Psoas muscle (tissue), 8 donors: ENCODE data around the gene CTAGE1. TPM values are rescaled to one million over a fixed set of nuclear protein-coding genes. Genes with fewer than 3 reads are reported as not detected.

Experiments used
- ATAC-seq, 4 donors: fragments of 200-7000 bp; cut with Tn5 transposase; one replicate each; pipeline ENCODE4 v1.9.1; 2020; ENCODE audit warnings: moderate library complexity in 3 of 4, mild to moderate bottlenecking in 2 of 4
- DNase-seq, 2 donors: peaks; one replicate each; pipeline ENCODE4 v3.0.0-alpha.2; 2020
- H3K27ac ChIP-seq: fragments of 200-600 bp; one replicate; pipeline ENCODE4 v1.8.0; 2022
- H3K27me3 ChIP-seq, 3 donors: fragments of 200-600 bp in 1 of 3; one replicate each; pipeline versions ENCODE4 v1.6.1 to v1.8.0; 2013 to 2022; ENCODE audit warnings: low read length in 2 of 3, mild to moderate bottlenecking in 2 of 3, moderate library complexity in 1 of 3; ENCODE audit not compliant: insufficient read depth in 3 of 3
- H3K36me3 ChIP-seq, 2 donors: fragments of 200-600 bp in 1 of 2; one replicate each; pipeline versions ENCODE4 v1.6.1 to v1.8.0; 2013 to 2022; ENCODE audit warnings: low read depth in 1 of 2, mild to moderate bottlenecking in 1 of 2, moderate library complexity in 1 of 2; ENCODE audit not compliant: insufficient read depth in 1 of 2
- H3K4me1 ChIP-seq: fragments of 200-600 bp; one replicate; pipeline ENCODE4 v1.8.0; 2022
- H3K4me3 ChIP-seq: fragments of 200-600 bp; one replicate; pipeline ENCODE4 v1.8.0; 2022; ENCODE audit warnings: mild to moderate bottlenecking
- H3K9me3 ChIP-seq: fragments of 200-600 bp; one replicate; pipeline ENCODE4 v1.8.0; 2022
- WGBS, 3 donors: extraction: QIAGEN DNeasy Blood & Tissue Kit; methylation state at CpG; one replicate each; pipeline versions ENCODE4 v1.1.6 to v1.1.7; 2013; 5-methylcytosine and 5-hydroxymethylcytosine counted together
- intact Hi-C, 2 donors: fragments of 100-400 bp; cut with DNase I; formaldehyde crosslinking; loops; one replicate each; pipeline versions ENCODE4 v1.11.0 to v1.14.2; 2022
- polyA plus RNA-seq, 3 donors: library from polyadenylated mRNA; stranded (reverse); fragments of 200-250 nt; gene quantifications; one replicate each; pipeline ENCODE4 v1.2.3, GENCODE V29; 2013
- total RNA-seq, 4 donors: library from RNA; stranded (reverse); fragmentation: NEBNext Ultra II Directional in 2 of 4; extraction: Animal tissue kit (Norgen Biotek cat#: 25700) in 2 of 4; gene quantifications; one replicate each; pipeline versions ENCODE4 v1.2.1 to v1.2.4, GENCODE V29; 2021 to 2023
- TF ChIP-seq, protein P1 (sequence below): fragments of 200-600 bp; IDR thresholded peaks from one replicate; pipeline ENCODE4 v1.8.0; 2022; ENCODE audit warnings: antibody characterized with exemption
- donor health status: healthy with polysubstance abuse.
- donor health status: DM: no; HTN: no; CAD: no; lungs with moderate emphysema.
- donor health status: Bipolar disorder and iron deficiency.
- donor health status: healthy.
- donor health status: DM: yes; HTN: yes; CAD: no.
- donor health status: DM: no; HTN: no; CAD: no.
- donor health status: DM: no; HTN: no; CAD: no.
- donor health status: DM: yes; HTN: yes; CAD: no.

CTAGE1 gene
- total and polyA plus RNA-seq, 7 donors = not detected

DNA sequence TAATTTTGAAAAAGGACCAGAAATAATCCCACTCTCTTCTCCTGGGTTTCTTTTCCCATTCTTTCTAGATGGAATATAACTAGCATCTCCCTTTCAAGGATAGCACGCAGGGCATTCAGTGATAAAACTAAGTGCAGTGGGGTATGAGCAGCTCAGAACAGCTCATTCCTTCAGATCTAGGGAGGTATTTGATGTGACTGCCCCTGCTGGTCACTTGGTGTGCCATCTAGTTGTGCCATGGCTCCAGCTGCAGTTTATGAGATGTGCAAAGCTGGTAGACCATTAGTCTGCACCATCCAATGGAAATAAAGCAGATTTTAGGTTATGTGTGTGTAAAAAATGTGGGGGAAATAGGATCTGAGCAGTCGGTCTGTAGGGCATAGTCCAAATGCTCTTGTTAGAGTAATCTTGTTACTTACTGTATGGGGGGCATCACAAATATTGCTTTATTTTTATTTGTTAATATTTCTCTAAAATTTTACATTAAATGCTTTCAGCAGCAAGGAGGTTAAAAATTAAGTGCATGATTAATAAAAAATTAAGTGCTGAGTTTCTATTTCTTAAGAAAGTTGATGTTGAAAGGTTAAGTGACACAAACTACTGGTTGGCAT, 38.9 kb downstream of the CTAGE1 start:
- H3K9me3 ChIP-seq = no peaks in the 10 kb centered on the region
- DNase-seq (no peak), ATAC-seq (no peak)
- WGBS, 3 donors = 52 to 57% (median 52%) methylated on average over 2 of the region's 2 CpGs
- intact Hi-C loops = no loop called here
- no peaks in the 10 kb centered on the region for H3K4me1 ChIP-seq
- H3K27ac ChIP-seq = no peak overlapping the region
- no peak overlapping the region for H3K4me3 ChIP-seq
- H3K36me3 ChIP-seq = no peaks in the 10 kb centered on the region
- no peaks in the 10 kb centered on the region for H3K27me3 ChIP-seq
- TF ChIP-seq, protein P1, sequence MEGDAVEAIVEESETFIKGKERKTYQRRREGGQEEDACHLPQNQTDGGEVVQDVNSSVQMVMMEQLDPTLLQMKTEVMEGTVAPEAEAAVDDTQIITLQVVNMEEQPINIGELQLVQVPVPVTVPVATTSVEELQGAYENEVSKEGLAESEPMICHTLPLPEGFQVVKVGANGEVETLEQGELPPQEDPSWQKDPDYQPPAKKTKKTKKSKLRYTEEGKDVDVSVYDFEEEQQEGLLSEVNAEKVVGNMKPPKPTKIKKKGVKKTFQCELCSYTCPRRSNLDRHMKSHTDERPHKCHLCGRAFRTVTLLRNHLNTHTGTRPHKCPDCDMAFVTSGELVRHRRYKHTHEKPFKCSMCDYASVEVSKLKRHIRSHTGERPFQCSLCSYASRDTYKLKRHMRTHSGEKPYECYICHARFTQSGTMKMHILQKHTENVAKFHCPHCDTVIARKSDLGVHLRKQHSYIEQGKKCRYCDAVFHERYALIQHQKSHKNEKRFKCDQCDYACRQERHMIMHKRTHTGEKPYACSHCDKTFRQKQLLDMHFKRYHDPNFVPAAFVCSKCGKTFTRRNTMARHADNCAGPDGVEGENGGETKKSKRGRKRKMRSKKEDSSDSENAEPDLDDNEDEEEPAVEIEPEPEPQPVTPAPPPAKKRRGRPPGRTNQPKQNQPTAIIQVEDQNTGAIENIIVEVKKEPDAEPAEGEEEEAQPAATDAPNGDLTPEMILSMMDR = no peak

- DNase-seq (no peak), ATAC-seq (no peak)
- intact Hi-C loops = no loop called here
- TF ChIP-seq, protein P1 = no peak
- Histone ChIP-seq H3K27me3 (no peaks in the 10 kb centered on the region), H3K9me3 (no peaks in the 10 kb centered on the region), H3K27ac (no peak overlapping the region), H3K4me1 (no peaks in the 10 kb centered on the region), H3K4me3 (no peak overlapping the region), H3K36me3 (no peaks in the 10 kb centered on the region)
- WGBS, 3 donors = 90 to 97% (median 95%) methylated on average over 1 of the region's 1 CpG
Measured at GRCh38 chr18:22377769-22378168, 39.9 kb downstream of the CTAGE1 start.

GRCh38 chr18:22370414-22370813, 47.3 kb downstream of the CTAGE1 start:
- Histone ChIP-seq H3K36me3 (no peaks in the 10 kb centered on the region), H3K4me3 (no peak overlapping the region), H3K27me3 (no peaks in the 10 kb centered on the region), H3K9me3 (no peaks in the 10 kb centered on the region), H3K27ac (no peak overlapping the region), H3K4me1 (no peaks in the 10 kb centered on the region)
- ATAC-seq (no peak), DNase-seq (no peak)
- 86 to 91% (median 88%) methylated on average over 4 of the region's 4 CpGs for WGBS, 3 donors
- intact Hi-C loops = no loop called here
- TF ChIP-seq, protein P1 = no peak

DNA sequence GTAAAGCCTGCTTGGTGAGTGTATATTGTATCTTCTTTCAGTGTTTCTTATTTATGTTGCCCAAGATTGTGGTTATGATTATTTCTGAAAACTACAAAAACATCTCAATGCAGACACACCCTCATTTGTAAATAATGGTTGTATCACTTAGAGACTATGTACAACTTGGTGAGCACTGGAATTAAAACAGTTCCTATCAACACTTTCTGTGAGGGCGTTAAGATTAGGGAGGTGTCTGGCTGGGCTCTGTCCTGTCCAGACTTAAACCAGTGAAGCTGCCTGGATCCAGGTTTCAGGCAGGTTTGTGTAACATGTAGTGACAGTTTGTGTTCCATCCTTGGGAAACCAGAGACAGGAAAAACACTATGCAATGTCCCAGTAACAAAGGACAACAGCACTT, 49.7 kb downstream of the CTAGE1 start:
- Histone ChIP-seq H3K27me3 (peaks cover 0 to 1% (median 0%) of the 10 kb centered on the region in 3 donors), H3K27ac (no peak overlapping the region), H3K4me1 (no peaks in the 10 kb centered on the region), H3K4me3 (no peak overlapping the region), H3K36me3 (no peaks in the 10 kb centered on the region), H3K9me3 (no peaks in the 10 kb centered on the region)
- 67 to 72% (median 68%) methylated on average over 1 of the region's 1 CpG for WGBS, 3 donors
- DNase-seq (no peak), ATAC-seq (no peak)
- intact Hi-C loops = no loop called here
- TF ChIP-seq, protein P1 = no peak

- Histone ChIP-seq H3K4me1 (no peaks in the 10 kb centered on the region), H3K9me3 (no peaks in the 10 kb centered on the region), H3K4me3 (no peak overlapping the region), H3K27ac (no peak overlapping the region), H3K27me3 (peaks cover 0 to 2% (median 1%) of the 10 kb centered on the region in 3 donors), H3K36me3 (no peaks in the 10 kb centered on the region)
- ATAC-seq = no peak
- intact Hi-C loops = no loop called here
- no peak for DNase-seq
- TF ChIP-seq, protein P1 = no peak
Measured at GRCh38 chr18:22367303-22367702, 50.4 kb downstream of the CTAGE1 start.
